H1 (cell line): Measurements from ENCODE around the gene L3MBTL3.

Experiments used
- ATF3 ChIP-seq: IDR thresholded peaks from 2 replicates; pipeline ENCODE4 v1.6.1; 2011; ENCODE audit warnings: low read depth, mild to moderate bottlenecking, low read length; ENCODE audit not compliant: insufficient read depth
- BCL11A ChIP-seq, 2 experiments: IDR thresholded peaks; one replicate each; pipeline ENCODE4 v1.6.1; 2011; ENCODE audit warnings: low read depth in 2 of 2, low read length in 2 of 2, mild to moderate bottlenecking in 2 of 2
- BRCA1 ChIP-seq: IDR thresholded peaks from 2 replicates; pipeline ENCODE4 v1.6.1; 2012; ENCODE audit warnings: low read depth, low read length, improper control_type of control experiment
- CBX5 ChIP-seq: fragments of 300-800, 300-1000 bp; sonication (generic); IDR thresholded peaks from 2 replicates; pipeline ENCODE4 v1.7.1; 2016; ENCODE audit warnings: antibody characterized with exemption, low read length, low read depth
- CTCF ChIP-seq, 3 experiments: IDR thresholded peaks; 1 replicate in 2 of 3; 2 replicates in 1 of 3; pipeline versions ENCODE4 v1.5.1 to v1.6.1; 2011; ENCODE audit warnings: low read length in 3 of 3, mild to moderate bottlenecking in 3 of 3, inconsistent platforms in 2 of 3, low read depth in 1 of 3, moderate library complexity in 1 of 3; ENCODE audit not compliant: insufficient read depth in 1 of 3; ENCODE audit errors: control extremely low read depth in 1 of 3
- EP300 ChIP-seq, 2 experiments: IDR thresholded peaks; 1 replicate in 1 of 2; 2 replicates in 1 of 2; pipeline ENCODE4 v1.6.1; 2011 to 2012; ENCODE audit warnings: low read depth in 2 of 2, low read length in 2 of 2, mild to moderate bottlenecking in 2 of 2, borderline replicate concordance in 1 of 2, inconsistent platforms in 1 of 2, moderate library complexity in 1 of 2
- FOSL1 ChIP-seq: IDR thresholded peaks from 2 replicates; pipeline ENCODE4 v1.6.1; 2011; ENCODE audit warnings: mild to moderate bottlenecking, low read depth, low read length, moderate library complexity; ENCODE audit not compliant: insufficient read depth
- MAFK ChIP-seq: IDR thresholded peaks from 2 replicates; pipeline ENCODE4 v1.6.1; 2012; ENCODE audit warnings: low read depth, mild to moderate bottlenecking, improper control_type of control experiment, low read length
- POLR2AphosphoS5 ChIP-seq: IDR thresholded peaks from 2 replicates; pipeline ENCODE4 v1.6.1; 2011; ENCODE audit warnings: low read depth, low read length
- TAF1 ChIP-seq: IDR thresholded peaks from 2 replicates; pipeline ENCODE4 v1.6.1; 2011; ENCODE audit warnings: mild to moderate bottlenecking, low read depth, low read length
- TBP ChIP-seq: IDR thresholded peaks from 2 replicates; pipeline ENCODE4 v1.6.1; 2011; ENCODE audit warnings: low read depth, low read length, improper control_type of control experiment
- ZNF274 ChIP-seq: IDR thresholded peaks from 2 replicates; pipeline ENCODE4 v1.7.0; 2012; ENCODE audit warnings: low read length, borderline replicate concordance; ENCODE audit errors: extremely low read depth

- TF ChIP-seq BRCA1 (no peak), BCL11A (IDR thresholded peaks at IDR 0.05; ENCODE audit: low read depth in 2 of 2, low read length in 2 of 2) (no peak), CBX5 (no peak), TBP (no peak), CTCF (IDR thresholded peaks at IDR 0.05; ENCODE audit: control extremely low read depth in 1 of 3, insufficient read depth in 1 of 3, low read depth in 1 of 3, low read length in 3 of 3) (no peak; a peak in 1 of 4 replicates), ATF3 (no peak), FOSL1 (no peak), POLR2AphosphoS5 (no peak), TAF1 (no peak), MAFK (no peak), ZNF274 (no peak), EP300 (IDR thresholded peaks at IDR 0.05; ENCODE audit: borderline replicate concordance in 1 of 2, low read depth in 2 of 2, low read length in 2 of 2) (no peak)
Observed at GRCh38 chr6:130047088-130047995, 29.0 kb downstream of the L3MBTL3 start.
